GM21723 (cell line): Measurements from ENCODE around the gene RAB21.
"Not testable (repeated sequence)": the region's sequence is repeated elsewhere in the genome, so short reads cannot be mapped to it uniquely, and the experiment has no call there.

Experiments used
- ATAC-seq: cut with Tn5 transposase; IDR thresholded peaks from one replicate; pipeline ENCODE4 v1.9.1; 2021; ENCODE audit warnings: mild to moderate bottlenecking, moderate library complexity; ENCODE audit not compliant: unreplicated experiment

Gene RAB21

DNA sequence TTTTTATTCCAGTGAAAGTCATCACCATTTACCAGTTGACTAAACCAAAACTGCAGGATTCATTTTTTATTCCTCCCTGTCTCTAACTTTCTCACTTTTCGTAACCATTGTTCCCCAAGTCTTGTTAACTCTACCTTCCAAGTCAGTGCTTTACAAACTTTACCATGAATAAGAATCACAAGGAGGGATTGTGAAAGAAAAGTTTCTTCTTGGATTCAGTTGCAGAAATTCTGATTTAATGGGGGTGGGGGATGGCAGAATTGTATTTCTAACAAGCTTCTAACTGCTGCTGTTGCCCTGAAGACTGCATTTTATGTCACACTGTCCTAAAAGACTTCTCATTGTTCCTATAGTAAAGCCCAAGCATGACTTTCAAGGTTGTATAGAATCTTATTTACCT, 5.0 kb upstream of the RAB21 start:
- ATAC-seq: no peak

- no peak for ATAC-seq
Observed at GRCh38 chr12:71752891-71753290, 1.8 kb upstream of the RAB21 start.

DNA sequence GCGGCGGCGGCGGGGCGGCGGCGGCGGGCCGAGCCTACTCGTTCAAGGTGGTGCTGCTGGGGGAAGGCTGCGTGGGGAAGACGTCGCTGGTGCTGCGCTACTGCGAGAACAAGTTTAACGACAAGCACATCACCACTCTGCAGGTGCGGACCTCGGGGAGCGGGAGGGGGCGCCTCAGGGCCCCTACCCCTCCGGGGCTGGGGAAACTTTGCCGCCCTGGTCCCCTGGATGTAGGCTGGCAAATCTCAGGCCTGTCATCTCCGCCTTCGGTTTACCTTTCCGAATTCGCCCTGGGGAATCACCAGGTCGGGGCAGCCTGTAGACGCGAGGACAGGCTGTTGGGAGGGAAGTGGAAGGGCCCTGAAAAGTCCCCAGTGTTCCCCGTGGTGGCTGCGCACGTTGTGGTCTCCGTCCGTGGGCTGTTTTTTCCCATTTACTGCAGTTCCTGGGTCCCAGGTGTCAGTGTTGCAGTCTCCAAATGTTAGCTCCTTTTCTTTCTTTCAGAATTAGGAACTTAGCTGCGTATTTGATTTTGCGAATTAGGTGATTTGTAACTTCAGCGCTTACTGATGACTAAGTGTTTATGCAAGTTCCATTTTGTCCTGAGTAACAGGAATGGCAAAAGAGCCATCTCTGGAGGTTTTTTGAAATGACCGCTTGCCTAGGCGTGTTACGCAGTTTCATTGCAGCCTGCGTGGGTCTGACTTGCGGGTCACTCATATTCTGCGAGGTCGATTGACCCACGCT, 656 bp downstream of the RAB21 start:
- peak; percentile 59 for ATAC-seq

DNA sequence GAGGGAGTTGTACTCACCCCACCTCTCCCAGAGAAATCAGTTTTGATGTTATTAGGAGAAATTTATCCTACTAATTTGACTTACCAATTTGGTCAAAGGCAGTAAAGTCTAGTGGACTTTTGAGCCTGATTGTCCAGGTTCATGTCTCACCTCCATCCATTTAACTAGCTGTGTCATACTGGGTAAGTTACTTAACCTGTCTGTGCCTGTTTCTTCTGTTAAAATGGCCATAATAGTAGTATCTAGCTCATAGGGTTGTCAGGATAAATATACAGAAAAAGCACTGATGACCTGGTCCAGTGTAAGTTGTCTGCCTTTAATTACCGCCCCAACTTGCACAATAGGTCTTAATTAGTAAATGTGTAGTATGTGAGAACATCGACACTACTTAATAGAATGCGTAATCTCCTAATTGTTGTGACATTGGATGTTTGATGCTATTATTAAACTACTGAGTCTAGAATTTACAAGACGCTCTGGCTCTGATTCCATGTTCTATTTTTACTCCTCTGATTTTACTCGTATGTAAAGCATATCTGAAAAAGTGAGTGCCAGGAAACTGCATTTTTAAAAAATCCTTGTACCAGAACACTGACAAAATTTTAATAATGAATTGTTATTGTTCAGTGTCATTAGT, 1.5 kb downstream of the RAB21 start:
- ATAC-seq: no peak

DNA sequence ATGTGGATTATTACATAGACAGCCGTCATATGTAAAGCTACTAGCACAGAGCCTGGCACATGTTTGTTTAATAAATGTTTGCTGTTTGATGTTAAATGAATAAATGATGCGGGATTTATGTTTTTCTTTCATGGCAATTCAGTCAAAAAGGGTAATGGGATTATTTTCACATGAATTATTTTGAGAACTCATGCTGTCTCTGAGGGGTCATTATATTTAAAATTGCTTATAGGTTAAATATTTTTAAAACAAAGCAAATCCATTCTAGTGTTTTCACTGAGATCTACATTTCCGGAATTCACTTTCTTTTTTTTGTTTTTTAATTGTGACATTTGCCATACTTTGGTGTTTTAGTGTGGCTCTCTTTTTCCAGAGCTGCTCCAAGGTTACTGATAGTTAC, 5.3 kb downstream of the RAB21 start:
- no peak for ATAC-seq

GRCh38 chr12:71760471-71760870, 5.8 kb downstream of the RAB21 start:
- no peak for ATAC-seq

DNA sequence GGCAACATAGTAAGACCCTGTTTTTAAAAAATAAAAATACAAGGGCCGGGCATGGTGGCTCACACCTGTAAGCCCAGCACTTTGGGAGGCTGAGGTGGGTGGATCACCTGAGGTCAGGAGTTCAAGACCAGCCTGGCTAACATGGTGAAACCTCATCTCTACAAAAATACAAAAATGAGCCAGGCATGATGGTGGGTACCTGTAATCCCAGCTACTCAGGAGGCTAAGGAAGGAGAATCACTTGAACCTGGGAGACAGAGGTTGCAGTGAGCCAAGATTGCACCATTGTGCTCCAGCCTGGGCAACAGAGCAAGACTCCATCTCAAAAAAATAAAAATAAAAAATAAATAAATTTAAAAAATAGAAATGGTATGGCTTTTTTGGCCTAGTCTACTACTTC, 6.7 kb downstream of the RAB21 start:
- not testable (repeated sequence) for ATAC-seq

GRCh38 chr12:71763677-71764379, 9.2 kb downstream of the RAB21 start:
- no peak for ATAC-seq

DNA sequence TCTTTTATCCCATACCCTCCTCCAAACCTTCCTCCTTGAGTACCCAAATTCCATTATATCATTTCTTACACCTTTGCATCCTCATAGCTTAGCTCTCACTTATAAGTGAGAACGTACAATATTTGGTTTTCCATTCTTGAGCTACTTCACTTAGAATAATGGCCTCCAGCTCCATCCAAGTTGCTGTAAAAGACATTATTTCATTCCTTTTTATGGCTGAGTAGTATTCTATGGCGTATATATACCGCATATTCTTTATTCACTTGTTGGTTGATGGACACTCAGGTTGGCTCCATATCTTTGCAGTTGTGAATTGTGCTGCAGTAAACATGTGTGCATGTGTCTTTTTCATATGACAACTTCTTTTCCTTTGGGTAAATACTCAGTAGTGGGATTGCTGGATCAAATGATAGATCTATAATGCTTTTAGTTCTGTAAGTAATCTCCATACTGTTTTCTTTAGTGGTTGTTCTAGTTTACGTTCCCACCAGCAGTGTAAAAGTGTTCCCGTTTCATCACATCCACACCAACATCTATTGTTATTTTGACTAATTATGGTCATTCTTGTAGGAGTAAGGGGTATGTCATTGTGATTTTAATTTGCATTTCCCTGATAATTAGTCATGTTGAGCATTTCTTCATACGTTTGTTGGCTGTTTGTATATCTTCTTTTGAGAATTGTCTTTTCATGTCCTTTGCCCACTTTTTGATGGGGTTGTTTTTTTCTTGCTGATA, 10.1 kb downstream of the RAB21 start:
- ATAC-seq: no peak

- ATAC-seq: no peak
Observed at GRCh38 chr12:71766202-71766601, 11.5 kb downstream of the RAB21 start.

GRCh38 chr12:71767183-71767582, 12.5 kb downstream of the RAB21 start:
- ATAC-seq: no peak

- peak; percentile 43 for ATAC-seq
Observed at GRCh38 chr12:71768900-71769299, 14.2 kb downstream of the RAB21 start.

GRCh38 chr12:71771069-71771468, 16.4 kb downstream of the RAB21 start:
- ATAC-seq: no peak

GRCh38 chr12:71772735-71773134, 18.1 kb downstream of the RAB21 start:
- ATAC-seq: no peak

DNA sequence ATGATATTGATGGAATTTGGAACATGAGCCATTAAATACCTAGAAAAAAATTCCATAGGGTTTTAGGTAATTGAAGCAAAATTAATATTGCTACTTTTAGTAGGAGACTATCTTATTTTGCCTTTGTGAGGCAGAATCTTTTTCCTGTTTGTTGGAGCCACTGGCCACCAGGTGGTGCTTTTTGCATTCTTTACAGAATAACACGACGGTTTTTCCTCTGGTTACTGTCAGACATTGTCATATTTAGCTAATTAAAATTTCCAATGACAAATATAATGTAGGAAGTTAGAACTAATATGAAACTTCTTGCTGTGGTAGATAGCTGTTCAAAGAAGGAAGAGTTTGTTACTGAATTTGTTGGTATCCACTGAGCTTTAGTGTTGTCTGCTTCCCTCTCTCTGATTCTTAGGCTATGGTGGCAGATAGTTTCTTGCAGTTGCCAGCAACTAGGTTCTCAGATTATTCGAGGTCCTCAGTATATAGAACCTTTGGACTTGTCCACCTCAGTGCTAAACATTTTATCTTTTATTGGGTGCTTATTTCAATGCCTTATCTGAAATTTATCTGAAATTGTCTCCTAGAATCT, 25.7 kb downstream of the RAB21 start:
- peak; percentile 56 for ATAC-seq

- no peak for ATAC-seq
Observed at GRCh38 chr12:71782017-71782416, 27.4 kb downstream of the RAB21 start.

GRCh38 chr12:71786829-71787228, 32.2 kb downstream of the RAB21 start:
- ATAC-seq: no peak

GRCh38 chr12:71787580-71787979, 32.9 kb downstream of the RAB21 start:
- no peak for ATAC-seq

DNA sequence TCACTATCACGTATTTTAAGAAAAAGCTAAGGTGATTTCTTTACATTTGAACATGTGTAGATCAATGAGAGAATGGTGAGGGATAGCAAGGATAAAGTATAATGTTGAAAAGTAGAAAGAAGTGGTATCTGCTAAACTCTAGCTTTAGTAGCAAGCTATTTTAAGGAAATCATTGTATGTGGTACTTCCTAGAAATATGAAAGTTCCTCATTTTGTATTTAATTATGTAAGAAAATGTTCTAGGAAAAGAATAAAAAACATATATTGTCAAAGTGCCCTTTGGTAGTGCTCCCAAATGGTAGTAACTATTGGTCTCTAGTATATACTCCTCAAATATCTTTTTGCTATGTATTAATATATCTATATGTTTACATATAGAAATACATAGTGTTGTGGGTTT, 35.7 kb downstream of the RAB21 start:
- no peak for ATAC-seq

DNA sequence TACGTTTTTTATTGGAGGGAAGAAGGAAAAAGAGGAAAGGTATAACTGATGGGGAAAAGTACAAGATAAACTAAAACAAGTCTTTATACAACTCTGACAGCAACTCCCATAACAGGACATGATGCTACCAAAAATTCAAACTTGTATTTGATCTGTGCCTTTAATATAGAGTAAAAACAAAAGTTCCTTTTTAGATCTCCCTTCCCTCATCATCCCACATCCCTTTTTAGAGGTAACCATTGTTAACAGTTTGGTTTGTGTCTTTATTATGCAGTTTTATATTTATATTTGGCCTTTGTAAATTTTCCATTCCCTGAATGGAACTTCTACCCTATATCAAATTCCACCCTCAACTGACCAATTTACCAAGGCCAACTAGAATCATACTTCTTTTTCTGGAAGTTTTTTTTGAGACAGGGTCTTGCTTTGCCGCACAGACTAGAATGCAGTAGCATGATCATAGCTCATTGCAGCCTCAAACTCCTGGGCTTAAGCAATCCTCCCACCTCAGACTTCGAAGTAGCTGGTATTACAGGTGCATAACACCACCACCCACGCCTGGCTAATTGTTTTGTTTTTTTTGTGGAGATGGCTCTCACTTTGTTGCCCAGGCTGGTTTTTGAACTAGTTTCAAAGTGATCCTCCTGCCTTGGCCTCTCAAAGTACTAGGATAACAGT, 36.9 kb downstream of the RAB21 start:
- ATAC-seq: no peak
